ENCODE data around the gene KCND3.

The KCND3 gene

GRCh38 chr1:111739194-111739924 is 250.1 kb downstream of the KCND3 start, which contains the start of gene INKA2 (continued):
- TF ChIP-seq PRDM10 (tag by site-specific recombination; IDR thresholded peaks at IDR 0.05) (peak; percentile 97), ZNF639 (tag by site-specific recombination; IDR thresholded peaks at IDR 0.05) (peak; percentile 22; the same call in 1 of the 2 replicates), ZNF76 (tag by site-specific recombination; IDR thresholded peaks at IDR 0.05; ENCODE audit: borderline replicate concordance, low read depth) (peak; percentile 89), ZNF398 (tag by site-specific recombination; IDR thresholded peaks at IDR 0.05) (peak; percentile 64), OSR2 (tag by site-specific recombination; IDR thresholded peaks at IDR 0.05) (peak; percentile 66), ATF2 (tag by site-specific recombination; IDR thresholded peaks at IDR 0.05; ENCODE audit: low read depth) (no peak), ZBTB8A (tag by site-specific recombination; IDR thresholded peaks at IDR 0.05) (peak; percentile 96), KLF9 (tag by site-specific recombination; IDR thresholded peaks at IDR 0.05; ENCODE audit: low read depth) (peak; percentile 8; the same call in 1 of the 2 replicates), SP2 (tag by site-specific recombination; IDR thresholded peaks at IDR 0.05) (peak; percentile 89), CTCF (tag by site-specific recombination; IDR thresholded peaks at IDR 0.05) (peak; percentile 27; the same call in 1 of the 2 replicates), ZNF561 (tag by site-specific recombination; IDR thresholded peaks at IDR 0.05; ENCODE audit: borderline replicate concordance) (peak; percentile 48; the same call in 1 of the 2 replicates), ZBTB48 (tag by site-specific recombination; IDR thresholded peaks at IDR 0.05) (peak; percentile 93), OVOL3 (tag by site-specific recombination; IDR thresholded peaks at IDR 0.05) (peak; percentile 71), ZNF792 (tag by site-specific recombination; IDR thresholded peaks at IDR 0.05) (0 out of 2 replicates have a peak, but pooled peaks have one; percentile 43), BCL6B (tag by site-specific recombination; IDR thresholded peaks at IDR 0.05) (no peak), ZNF433 (tag by site-specific recombination; IDR thresholded peaks at IDR 0.05; ENCODE audit: low read depth) (no peak)
